NCI-H446 treated with DMSO at 0.1 percent for 48 hours (cell line): ENCODE results near the gene HIBCH.
"Not testable (repeated sequence)": the region's sequence is repeated elsewhere in the genome, so short reads cannot be mapped to it uniquely, and the experiment has no call there.

Experiments used
- DNase-seq: peaks from one replicate; lab custom pipeline; 2025; lab: John Stamatoyannopoulos, UW

The HIBCH gene

GRCh38 chr2:190308031-190308430 is 11.6 kb downstream of the HIBCH start:
- no peak for DNase-seq

GRCh38 chr2:190304404-190304803 is 15.2 kb downstream of the HIBCH start:
- no peak for DNase-seq

DNA sequence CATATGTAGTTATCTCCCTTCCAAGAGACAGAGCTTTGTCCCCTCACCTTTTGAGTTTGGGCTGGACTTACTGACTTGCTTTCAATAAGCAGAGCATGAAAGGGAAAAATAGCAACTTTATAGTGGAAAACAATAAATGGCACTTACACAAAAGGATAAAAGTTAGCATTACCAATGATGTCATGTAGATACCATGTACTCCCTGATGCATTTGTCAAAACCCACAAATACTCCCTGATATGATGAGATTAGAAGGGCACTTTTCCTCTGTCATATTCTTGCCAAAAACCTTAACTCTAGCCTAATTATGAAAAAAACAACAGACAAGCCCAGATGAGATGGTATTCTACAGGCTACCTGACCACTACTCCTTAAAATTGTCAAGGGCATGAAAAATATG is 16.0 kb downstream of the HIBCH start:
- DNase-seq: no peak

DNA sequence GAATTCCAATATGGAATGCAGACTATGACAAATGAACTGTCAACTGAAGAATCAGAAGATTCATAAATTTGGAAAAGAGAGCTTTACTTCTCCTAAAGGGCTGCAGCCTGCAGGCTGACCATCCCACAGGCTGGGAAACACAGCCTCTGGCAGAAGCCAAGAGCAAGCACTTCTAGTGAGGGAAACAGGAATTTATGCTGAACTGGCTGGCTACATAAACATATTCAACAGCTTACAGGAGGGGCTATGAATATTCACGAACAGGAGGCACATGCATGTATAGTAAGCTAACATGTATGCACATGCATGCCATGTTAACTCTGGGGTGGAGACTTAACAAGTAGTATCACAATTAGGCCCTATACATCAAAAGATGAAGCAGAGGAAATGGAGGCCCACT is 17.6 kb downstream of the HIBCH start:
- no peak for DNase-seq

DNA sequence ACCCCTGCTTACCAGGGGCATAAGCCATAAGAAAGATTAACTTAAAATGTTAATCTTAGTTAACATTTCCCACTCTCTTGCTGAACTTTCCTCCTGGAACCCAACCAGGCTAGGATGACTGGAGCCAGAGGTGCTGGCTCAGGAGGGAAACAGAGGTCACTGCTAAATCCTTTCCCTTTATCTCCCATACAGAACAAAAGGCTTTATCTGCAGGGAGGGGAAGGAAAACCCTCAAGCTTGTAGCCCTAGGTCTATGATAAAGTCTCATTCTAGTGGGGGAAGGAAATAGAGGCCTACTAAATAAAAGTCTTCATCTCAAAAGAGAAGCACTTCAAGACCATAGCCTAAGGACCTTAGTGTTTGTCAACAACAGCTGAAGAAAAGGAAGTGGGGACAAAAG is 18.6 kb downstream of the HIBCH start:
- no peak for DNase-seq

DNA sequence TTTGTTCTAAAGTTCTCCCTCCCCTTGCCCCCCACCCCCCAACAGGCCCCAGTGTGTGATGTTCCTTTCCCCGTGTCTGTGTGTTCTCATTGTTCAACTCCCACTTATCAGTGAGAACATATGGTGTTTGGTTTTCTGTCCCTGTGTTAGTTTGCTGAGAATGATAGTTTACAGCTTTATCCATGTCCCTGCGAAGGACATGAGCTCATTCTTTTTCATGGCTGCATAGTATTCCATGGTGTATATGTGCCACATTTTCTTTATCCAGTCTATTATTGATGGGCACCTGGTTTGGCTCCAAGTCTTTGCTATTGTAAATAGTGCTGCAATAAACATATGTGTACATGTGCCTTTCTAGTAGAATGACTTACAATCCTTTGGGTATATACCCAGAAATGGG is 21.7 kb downstream of the HIBCH start:
- DNase-seq: not testable (repeated sequence)

GRCh38 chr2:190283783-190284182 is 35.8 kb downstream of the HIBCH start:
- no peak for DNase-seq

DNA sequence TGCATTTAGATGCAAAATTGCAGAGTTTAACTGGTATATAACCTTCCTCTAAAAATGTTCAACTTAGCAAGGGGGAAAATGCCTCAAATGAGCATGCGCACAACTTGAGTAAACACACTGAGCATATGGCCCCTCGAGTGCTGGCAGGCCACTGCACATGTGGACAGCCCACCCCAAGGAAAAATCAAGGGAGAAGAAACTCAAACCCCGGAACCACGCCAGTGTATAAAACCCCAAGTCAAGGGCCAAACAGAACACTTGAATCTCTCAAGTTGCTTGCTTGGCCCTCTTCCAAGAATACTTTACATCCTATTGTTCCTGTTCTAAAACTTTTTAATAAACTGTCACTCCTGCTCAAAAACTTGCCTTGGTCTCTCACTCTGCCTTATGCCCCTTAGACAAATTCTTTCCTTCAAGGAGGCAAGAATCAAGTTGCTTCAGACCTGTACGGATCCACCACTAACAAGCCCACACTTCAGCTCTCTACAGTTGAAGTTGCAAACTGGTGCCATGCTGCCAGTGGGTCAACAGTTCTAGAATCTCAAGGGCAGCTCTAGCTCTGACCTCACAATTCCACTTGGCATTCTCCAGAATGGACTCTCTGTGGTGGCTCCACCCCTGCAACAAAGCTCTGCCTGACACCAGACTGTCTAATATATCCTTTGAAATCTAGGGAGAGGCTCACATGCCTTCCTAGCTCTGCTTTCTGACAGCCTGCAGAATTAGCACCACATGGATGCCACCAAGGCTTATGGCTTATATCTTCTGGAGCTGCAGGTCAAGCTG is 38.9 kb downstream of the HIBCH start:
- DNase-seq: no peak

GRCh38 chr2:190279256-190280134 is 40.1 kb downstream of the HIBCH start:
- not testable (repeated sequence) for DNase-seq

GRCh38 chr2:190277234-190278112 is 42.2 kb downstream of the HIBCH start:
- DNase-seq: peak; percentile 2

DNA sequence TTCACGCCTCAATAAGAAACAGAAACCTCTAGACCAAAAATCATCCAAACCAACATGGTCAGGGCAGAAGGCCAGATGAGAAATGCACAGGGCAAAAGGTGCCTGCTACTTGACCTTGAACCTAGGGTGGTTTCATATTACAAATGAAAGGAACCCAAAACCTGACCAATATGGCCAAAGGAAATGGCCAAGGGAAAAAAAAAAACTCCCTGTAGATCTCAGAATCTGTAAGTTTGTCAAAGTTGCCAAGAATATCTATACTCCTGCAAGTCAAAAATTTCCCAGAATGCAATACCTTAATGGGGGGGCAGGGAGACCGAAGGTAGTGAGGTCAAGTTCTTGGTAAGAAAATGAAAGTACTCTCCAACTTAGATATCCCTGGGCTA is 47.2 kb downstream of the HIBCH start:
- DNase-seq: no peak

GRCh38 chr2:190271783-190272456 is 47.7 kb downstream of the HIBCH start:
- no peak for DNase-seq

GRCh38 chr2:190270298-190270697 is 49.3 kb downstream of the HIBCH start:
- no peak for DNase-seq

DNA sequence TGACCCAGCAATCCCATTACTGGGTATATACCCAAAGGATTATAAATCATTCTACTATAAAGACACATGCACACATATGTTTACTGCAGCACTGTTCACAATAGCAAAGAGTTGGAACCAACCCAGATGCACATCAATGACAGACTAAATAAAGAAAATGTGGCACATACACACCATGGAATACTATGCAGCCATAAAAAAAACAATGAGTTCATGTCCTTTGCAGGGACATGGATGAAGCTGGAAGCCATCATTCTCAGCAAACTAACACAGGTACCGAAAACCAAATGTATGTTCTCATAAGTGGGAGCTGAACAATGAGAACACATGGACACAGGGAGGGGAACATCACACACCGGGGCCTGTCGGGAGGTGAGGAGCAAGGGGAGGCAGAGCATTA is 49.9 kb downstream of the HIBCH start:
- not testable (repeated sequence) for DNase-seq

- no peak for DNase-seq
Measured at GRCh38 chr2:190267302-190267701, 52.3 kb downstream of the HIBCH start.

DNA sequence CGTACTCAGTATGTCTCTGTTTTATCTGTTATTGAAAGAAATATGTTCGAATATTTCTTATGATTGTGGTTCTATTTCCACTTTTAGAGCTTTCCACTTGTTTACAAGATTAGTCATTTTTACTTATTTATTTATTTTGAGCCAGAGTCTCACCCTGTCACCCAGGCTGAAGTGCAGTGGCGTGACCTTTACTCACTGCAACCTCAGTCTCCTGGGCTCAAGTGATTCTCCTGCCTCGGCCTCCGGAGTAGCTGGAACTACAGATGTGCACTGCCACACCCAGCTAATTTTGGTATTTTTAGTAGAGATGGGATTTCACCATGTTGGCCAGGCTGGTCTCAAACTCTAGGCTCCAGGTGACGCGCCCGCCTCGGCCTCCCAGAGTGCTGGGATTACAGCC is 53.3 kb downstream of the HIBCH start:
- no peak for DNase-seq

- no peak for DNase-seq
Measured at GRCh38 chr2:190261851-190262250, 57.8 kb downstream of the HIBCH start.

- DNase-seq: no peak
Measured at GRCh38 chr2:190256087-190256486, 63.5 kb downstream of the HIBCH start.

DNA sequence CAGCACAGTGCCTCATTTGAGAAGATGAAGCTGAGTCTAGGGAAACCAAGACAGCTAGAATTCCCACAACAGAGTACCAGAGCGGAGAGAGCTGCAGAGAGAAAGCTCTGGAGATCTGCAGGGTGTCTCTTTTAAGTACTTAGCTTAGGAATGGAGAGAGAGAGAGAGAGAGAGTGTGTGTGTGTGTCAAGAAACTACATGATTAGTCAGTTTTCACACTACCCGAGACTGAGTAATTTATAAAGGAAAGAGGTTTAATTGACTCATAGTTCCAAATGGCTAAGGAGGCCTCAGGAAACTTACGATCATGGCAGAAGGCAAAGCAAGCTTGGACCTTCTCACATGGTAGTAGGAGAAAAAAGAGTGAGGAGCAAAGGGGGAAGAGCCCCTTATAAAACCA is 64.0 kb downstream of the HIBCH start:
- DNase-seq: no peak

DNA sequence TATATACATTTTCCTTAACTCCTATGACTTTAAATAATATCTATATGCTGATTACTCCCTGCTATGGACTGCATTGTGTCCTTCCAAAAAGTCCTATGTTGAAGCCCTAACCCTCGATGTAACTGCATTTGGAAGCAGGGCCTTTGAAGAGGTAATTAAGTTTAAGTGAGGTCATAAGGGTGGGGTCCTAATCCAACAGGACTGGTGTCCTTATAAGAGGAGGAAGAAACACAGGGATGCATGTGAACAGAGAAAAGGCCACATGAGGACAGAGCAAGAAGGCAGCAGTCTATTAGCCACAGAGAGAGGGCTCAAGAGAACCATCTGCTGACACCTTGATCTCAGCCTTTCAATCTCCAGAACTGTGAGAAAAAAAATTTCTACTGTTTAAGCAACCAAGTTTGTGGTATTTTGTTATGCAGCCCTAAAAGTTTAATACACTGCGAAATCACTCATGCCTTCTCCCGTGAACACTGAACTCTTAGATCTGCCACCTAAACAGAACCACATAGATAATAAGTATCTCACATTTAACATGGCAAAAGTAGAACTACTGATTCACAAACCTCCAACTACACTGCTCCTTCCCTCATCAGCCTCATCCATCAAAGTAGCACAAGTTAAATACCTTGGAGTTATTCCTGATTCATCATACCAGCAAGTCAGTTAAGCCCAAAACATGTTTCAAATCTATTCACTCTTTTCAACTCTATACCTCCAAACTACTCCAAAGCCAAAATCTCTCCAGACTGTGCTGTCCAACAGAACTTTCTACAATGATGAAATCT is 65.4 kb downstream of the HIBCH start:
- DNase-seq: no peak

GRCh38 chr2:190250421-190250820 is 69.2 kb downstream of the HIBCH start:
- DNase-seq: no peak
